Keratinocyte (primary cell): ENCODE measurements around the gene ARHGAP18.

Experiments
- EZH2 ChIP-seq: IDR thresholded peaks from one replicate; pipeline ENCODE4 v1.6.1; 2012; ENCODE audit warnings: inconsistent platforms, mild to moderate bottlenecking, low read length, moderate library complexity
- TF ChIP-seq, protein P1 (sequence below), 3 experiments: IDR thresholded peaks in 1 of 3; conservative IDR thresholded peaks in 1 of 3; optimal IDR thresholded peaks in 1 of 3; 2 replicates in 2 of 3; 3 replicates in 1 of 3; pipeline versions ENCODE3 to v1.5.1; 2011; ENCODE audit warnings: low read length in 3 of 3, mild to moderate bottlenecking in 3 of 3, moderate library complexity in 2 of 3, control low read depth in 1 of 3, inconsistent platforms in 1 of 3; ENCODE audit not compliant: insufficient read depth in 2 of 3; ENCODE audit errors: extremely low read depth in 1 of 3

GRCh38 chr6:129601323-129601722 is 108.7 kb downstream of the ARHGAP18 start:
- TF ChIP-seq, protein P1, sequence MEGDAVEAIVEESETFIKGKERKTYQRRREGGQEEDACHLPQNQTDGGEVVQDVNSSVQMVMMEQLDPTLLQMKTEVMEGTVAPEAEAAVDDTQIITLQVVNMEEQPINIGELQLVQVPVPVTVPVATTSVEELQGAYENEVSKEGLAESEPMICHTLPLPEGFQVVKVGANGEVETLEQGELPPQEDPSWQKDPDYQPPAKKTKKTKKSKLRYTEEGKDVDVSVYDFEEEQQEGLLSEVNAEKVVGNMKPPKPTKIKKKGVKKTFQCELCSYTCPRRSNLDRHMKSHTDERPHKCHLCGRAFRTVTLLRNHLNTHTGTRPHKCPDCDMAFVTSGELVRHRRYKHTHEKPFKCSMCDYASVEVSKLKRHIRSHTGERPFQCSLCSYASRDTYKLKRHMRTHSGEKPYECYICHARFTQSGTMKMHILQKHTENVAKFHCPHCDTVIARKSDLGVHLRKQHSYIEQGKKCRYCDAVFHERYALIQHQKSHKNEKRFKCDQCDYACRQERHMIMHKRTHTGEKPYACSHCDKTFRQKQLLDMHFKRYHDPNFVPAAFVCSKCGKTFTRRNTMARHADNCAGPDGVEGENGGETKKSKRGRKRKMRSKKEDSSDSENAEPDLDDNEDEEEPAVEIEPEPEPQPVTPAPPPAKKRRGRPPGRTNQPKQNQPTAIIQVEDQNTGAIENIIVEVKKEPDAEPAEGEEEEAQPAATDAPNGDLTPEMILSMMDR (optimal IDR thresholded peaks at IDR 0.05 in 1 of 3, IDR thresholded peaks at IDR 0.05 in 1 of 3, conservative IDR thresholded peaks at IDR 0.05 in 1 of 3; ENCODE audit: extremely low read depth in 1 of 3, insufficient read depth in 2 of 3, low read length in 3 of 3), result no peak
- TF ChIP-seq EZH2, result no peak
